NCI-H524 (cell line): Measurements from ENCODE around the gene PPP1R3C.

Experiments used
- DNase-seq, 2 experiments: peaks; one replicate each; lab custom pipeline; 2025; lab: John Stamatoyannopoulos, UW

Gene PPP1R3C

DNA sequence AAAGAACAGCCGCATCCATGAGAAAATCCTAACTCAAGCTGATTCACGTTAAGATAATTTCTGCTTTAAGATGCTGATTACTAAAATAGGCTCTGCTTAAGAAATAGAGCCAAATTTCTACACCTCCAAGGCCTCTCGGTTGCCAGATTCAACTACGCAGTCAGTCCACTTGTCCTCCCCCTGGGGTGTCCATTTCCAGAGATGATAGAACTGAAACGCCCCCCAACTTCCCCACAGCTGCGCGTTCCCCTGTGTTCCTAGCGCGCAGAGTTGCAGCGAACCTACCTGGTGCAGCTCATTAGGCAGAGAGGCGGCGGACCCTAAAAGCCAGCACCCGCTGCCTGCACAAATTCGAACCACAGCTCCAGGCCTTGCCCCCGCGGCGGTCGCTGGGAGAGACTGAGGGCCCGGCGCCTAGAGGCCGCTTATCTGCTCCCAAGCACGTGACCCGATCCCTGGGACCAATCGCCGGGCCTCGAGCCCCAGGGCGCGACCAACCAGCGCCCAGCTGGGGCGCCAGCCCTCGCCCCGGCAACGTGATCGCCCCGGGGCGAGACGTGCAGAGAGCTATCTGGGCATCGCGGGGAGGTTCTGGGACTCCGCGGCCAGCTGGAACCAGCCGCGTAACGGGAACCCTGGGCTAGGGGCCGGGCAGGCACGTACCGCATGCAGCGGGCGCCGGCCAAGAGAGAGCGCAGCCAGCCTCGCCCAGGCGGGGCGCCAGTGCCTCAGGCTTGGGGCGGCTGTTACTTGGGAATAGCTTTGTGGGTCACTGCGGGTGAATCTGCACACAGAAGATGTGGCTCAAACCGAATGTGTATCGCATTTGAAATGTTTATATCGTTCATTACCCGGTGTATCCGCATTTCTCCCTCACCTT is at the start of gene PPP1R3C:
TSS of gene PPP1R3C (minus strand) at position 401 of the 880 bp plus-strand sequence. CDS start at position 299, 102 bp downstream.
- DNase-seq = peak; percentile 39 to 86

DNA sequence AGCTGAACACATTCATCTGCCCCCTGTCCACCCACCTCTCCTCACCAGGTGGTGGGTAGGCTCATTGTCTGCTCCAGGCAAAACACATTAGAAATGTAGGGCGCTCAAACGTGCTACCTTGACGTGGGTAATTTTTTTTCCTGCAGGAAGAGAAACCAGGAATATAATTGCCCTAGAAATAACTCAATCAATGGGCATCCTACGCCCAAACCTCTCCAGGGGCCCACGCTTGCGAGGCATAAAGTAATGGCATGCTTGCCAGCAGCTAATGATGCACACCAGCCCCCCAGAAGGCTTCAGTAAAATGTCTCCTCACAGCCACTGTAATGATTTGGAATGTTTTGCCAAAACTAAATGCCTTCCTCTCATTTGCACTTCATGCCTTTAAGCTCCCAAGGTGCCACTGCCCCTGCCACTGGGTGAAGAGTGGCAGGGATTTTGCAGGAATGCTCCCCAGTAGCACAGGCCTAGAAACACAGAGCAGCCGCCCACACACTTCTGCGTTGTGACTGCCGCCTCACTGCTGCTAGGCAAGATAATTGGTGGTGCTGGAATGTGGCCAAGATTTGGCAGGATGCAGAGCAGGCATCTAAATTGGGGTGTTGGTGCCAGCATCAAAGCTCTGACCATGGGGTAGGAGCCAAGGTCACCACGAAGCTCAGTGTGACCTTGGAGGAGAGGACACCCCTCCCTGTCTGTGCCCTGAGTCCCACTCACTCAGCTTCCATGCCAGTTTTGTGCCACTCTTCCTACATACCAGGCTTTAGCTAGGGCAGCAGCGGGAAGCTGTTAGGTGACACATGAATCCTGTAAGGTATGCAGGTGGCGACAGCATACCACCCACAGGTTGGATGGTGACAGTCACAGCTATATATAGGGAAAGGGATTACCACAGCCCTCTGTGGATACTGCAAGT is 48.7 kb upstream of the PPP1R3C start:
- DNase-seq = no peak

DNA sequence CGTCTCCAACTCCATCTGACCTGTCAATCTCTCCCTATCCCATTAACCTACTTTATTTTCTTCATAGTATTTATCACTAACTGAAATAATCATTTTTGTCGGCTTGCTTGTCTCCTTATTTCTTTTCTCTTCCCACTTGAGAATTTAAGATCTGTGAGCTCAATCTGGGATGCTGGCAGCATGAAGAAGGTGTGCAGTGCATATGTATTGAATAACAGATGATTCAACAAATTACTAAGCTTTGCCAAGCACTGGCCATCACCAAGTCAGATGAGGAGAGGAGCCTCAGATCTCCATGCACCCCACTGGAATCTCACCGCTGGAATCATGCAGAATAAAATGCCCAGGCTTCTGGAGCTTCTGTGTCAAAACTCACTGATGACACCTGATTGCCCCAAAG is 47.6 kb upstream of the PPP1R3C start:
- DNase-seq = no peak

DNA sequence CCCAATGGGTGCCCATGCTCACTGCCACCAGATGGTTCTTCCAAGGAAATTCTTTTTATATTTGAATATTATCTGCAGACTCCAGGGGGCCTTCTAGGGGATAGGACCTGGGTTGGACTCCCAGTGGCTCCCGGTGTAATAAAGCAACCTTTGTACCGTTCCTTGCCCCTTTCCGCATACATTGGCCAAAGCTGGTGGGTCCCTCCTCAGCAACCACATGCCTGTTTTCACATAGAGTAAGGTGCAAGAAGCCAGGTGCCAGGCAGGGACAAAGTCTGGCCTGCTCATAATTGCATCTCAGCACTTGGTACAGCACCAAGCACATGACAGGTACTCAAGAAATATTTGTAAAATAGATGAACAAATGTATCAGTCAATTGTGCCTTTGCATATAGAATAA is 46.4 kb upstream of the PPP1R3C start:
- DNase-seq = no peak

DNA sequence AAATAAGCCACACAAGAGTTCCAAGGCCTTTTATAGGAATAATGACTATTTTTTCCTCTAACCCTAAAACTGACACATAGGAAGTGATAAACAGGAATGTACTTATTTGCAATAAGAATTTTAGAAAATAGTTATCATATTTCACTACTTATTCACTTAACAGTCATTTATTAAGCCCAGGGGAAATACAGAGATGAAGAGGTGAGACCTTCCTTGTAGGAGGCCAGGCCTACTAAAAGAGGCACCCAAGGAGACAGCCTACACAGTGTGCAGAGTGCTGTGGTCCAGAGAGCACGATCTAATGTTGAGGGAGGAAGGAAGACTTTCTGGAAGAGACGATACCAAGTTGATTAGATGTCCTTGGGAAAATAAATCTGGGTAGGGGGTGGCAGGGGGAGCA is 45.0 kb upstream of the PPP1R3C start:
- no peak for DNase-seq

DNA sequence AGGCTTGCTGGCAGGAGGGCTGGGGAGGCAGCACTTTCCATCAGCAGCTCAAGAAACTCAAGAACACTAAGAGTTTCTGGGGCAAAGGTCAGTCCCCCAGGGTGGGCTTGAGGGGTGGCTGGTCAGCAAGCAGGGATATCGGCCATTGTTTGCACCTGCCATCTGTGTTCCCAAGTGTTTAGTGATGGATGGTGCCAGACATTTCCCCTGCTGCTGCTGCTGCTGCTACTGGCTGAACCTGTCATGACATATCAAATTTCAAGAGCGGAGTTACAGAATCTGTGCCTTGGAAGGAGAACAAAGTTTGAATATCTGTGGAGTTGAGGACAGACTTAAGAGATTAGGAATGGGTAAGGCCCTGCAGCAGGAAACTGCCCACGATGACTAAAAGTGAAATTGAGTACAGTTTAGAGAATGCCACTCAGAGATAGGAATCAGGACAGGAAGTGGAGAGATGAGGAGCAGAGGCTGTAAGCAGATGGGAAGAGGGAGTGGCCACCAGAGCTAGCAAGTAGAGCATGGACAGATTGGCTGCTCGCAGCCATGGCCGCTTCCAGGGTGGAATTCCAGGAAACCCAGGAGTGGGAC is 39.2 kb upstream of the PPP1R3C start:
- peak; percentile 53 to 82 for DNase-seq

DNA sequence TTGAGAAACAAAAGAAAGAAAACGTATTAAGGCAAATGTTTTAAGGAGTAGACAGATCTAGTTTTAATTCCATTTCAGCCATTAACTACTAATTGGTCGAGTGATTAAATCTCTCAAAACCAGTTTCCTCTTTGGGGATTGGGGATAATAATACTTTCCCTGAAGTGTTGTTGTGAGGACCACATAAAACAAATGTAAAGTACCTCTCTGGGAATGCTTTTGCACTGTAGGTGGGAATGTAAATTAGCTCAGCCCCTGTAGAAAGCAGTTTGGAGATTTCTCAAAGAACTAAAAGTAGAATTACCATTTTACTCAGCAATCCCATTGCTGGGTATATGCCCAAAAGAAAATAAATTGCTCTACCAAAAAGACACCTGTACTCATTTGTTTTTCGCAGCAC is 36.0 kb upstream of the PPP1R3C start:
- no peak for DNase-seq

DNA sequence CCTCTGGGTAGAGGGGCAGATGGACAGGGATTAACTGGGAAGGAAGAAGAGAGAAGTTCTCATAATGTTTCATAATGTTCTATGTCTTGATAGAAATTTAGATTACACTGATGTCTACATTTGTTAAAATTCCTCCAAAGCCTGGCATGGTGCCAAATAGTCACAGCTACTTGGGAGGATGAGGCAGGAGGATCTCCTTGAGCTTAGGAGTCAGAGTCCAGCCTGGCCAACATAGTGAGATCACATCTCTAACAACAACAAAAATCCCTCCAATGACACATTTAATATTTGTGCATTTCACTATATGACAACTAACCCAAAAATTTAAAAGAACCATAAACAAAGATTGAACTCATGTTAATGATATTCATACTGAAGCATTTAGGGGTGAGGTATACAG is 33.0 kb upstream of the PPP1R3C start:
- no peak for DNase-seq

DNA sequence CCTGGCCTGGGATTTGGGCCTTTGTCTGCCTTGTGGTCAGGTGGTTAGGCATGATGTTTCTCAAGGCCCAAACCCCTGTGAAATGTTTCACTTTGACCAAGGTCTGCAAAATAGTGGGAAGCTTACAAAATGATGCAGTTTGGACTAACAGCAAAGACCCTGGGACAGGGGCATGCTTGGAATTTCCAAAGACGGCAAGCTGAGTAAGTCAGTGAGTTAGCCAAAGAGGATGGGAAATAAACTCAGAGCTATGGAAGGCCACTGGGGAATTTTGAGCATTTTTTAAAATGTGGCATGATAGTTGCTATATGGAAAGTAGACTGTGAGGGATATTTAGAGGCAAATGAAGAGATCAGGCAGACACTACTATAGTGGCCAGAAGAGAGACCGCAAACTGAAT is 31.6 kb upstream of the PPP1R3C start:
- no peak for DNase-seq

DNA sequence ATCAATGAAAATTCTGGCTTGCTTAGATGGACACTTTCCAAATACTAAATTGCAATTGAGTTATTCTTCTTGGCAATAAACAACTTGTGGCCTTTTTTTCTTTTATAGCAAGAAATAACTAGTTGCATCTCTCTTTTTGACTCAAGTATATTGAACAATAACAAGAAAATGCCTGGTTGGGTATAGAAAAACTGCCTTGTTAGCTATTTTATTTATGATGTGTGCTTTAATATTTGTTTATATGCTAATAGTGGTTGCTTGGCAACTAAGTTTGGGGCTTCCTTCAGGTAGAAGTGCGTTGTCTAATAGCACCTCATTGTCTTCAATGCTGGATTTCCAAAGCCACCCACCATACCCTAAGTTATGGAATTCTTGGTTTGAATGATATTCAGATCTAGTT is 30.1 kb upstream of the PPP1R3C start:
- no peak for DNase-seq

DNA sequence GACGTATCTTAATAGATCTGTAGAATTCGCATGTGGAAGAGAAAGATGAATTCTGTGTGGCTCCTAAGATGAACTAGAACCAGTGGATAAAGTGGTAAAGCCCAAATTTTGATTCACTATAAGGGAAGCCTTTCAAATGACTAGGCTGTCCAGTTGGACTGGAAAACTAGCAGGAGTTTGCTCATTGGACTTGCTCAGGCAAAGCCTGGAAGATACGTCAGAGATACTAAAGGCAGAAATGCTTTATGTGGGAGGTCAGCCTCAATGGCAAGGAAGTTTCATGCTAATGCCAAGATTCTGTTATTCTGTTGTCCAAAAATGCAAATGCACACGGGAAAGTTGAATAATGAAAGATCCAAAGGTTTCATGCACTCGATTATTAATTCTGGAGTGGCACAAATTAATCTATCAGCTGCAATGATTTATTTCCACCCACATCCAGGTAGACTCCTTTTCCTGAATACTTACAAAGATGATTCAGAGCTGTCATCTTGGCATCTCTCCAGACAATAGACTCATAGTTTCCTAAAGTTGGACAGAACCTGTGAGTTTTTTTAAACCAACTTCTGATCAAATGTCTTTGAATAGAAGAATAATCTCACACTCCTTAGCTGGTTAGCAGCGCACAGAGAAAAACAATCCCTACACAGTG is 20.5 kb upstream of the PPP1R3C start:
- no peak for DNase-seq

DNA sequence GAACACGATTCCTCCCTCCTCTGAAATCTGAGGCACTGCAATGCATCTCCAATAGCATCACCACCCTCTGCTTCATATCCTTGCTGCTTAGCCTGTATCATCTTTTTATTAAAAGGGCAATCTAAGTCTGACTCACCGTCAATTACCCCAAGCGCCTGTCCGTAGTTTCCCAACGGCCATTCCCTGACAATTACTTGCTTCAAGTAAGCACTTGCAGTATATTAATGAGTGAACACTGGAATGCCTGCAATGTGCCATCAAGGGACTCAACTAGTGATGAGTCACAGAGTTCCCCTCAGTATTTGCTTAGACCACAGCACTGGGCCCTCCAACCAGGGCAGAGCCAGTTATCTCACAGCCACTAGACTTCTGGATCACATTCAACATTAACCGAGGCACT is 19.5 kb upstream of the PPP1R3C start:
- no peak for DNase-seq

DNA sequence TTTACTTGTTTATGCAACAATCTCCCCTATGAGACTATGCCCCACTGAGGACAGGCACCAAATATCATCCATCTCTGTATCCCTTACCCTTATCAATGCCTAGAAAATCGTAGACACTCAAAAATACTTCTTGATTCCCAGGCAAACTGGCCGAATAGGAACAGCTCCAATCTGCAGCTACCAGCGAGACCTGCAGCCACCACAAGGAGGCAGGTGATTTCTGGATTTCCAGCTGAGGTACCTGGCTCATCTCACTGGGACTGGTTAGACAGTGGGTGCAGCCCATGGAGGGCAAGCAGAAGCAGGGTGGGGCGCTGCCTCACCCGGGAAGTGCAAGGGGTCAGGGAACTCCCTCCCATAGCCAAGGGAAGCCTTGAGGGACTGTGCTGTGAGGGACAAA is 10.8 kb upstream of the PPP1R3C start:
- peak in 1 of 2 experiments; percentile 0 for DNase-seq

DNA sequence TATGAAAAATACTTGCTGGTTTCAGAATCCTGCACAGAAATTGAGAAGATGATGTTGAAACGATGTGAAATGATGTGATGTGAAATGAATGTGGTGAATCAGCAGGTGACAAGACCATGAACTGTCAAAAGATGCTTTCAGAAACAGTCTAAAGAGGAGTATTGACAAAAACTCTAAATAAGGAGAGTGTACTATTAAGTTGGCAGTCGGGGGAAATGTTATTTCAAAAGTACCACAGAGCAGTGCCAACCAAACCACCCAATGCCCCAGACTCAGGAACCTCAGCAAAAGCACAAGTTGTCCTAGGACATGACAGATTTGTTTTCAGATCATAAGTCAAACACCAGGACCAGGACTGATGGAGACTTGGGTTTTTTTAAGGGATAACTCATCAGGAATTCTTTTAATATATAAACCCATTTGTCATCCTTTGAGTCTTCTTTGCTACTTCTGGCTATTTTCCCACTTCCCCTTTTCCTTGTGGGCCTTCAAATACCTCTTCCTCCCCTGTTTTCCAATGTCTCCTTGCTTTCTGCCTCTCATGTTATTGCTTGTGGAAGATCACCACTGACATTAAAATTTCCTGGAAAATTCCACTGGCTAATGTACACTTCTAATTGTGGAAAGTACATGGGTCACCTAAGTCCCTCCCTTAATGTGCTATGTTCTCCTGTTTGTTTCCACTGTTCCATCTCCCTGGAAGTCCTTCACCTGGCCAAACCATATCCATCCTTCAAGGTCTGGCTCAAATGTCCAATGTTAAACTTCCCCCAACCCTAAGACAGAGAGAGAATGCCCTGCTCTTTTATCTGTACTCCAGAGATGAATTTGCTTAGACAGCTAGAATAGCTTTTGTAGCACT is 10.2 kb upstream of the PPP1R3C start:
- no peak for DNase-seq

DNA sequence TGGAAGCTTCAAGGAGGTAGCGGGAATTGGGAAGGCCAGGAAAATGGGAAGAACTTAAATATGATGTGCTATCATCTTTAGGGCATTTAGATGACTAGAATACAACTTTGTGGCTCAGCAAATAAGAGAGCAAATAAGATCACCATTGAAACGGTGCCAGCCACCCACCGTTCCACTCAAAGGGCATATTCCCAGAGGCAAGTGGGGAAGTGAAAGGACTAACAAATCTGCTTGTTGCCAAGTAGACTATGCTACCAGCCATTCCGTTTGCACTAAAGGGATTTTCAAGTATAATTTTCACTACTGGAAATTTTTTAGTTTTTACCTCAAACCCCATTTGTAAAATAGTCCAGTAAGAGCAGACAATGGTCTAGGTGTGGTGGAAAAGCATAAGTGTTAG is 4.0 kb upstream of the PPP1R3C start:
- no peak for DNase-seq

DNA sequence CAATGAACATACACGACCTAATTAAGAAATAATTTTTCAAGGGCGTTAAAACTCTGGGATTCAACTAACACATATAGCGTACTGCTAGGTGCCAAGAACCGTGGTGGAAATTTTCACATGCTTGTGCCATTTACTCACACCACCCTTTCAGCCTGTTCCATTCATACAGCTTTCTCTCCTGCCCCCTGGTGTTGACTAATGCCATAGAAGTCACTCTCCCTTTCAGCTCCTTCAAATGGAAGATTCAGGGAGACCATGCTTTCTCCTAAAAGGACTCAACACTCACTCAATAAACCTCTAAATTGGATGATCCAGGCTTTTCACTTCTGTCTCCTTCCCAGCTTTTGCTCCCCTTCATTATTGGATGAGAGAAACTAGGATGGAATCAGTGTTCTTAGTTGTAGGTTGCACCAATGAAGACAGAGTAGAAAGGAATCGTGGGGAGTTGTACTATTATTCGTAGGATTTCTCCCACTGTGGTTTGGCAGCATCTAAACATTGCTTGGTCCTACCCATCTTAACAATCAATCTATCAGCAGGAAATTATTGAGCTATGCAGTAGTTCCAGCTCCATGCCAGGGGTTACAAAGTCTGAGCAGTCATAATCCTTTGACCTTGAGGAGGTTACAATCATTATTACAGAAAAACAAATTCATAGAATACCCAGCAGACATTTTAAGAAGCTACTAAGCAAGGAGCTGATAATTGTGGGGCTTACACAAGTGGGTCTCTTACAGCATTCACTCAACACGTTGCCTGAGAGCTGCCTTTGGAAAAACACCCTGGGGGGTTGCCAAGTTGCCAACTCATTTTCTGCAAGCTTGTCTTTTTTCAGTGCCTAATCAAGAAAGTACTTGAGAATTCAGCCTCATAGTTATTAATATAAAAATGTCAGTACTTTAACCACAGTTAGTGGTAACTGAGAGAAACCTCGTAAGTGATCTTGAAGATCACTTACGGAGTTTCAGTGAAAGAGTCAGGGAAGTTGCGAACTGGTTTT is 2.8 kb upstream of the PPP1R3C start:
- DNase-seq = peak in 1 of 2 experiments; percentile 43

DNA sequence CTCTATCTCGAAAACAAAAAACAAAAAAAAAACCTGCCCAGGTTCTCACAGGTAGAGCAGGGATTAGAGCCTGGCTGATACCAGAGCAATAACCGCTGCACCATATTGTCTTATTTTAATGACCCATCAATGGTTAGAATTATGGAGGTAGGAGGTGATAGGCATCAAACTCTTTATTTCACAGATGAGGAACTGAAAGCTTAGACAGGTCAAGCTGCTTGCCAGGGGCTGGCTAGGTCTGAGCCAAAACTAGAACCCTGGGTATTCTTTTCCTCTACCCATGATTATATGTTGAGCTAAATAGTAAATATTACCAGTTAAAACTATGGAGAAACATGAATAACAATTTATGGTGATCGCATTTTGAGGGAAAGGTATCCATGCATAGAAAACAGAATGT is 2.0 kb upstream of the PPP1R3C start:
- DNase-seq = no peak

DNA sequence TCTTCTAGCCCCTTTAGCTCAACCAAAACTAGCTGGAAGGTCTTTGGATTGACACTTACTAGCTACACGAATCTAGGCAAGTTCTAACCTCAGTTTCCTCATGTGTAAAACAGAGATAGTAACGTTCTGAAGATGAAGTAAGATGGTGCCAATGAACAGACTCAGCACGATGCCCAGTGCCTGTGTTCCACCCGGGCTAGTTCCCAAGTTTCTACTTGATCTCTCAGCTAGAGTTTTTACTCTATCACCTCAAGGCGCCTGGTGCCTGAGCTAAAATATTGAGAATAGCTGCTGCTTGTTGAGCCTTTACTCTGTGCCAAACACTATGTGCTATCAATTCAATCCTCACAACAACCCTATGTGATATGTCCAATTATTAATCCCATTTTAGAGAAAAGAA is 1.4 kb upstream of the PPP1R3C start:
- no peak for DNase-seq

DNA sequence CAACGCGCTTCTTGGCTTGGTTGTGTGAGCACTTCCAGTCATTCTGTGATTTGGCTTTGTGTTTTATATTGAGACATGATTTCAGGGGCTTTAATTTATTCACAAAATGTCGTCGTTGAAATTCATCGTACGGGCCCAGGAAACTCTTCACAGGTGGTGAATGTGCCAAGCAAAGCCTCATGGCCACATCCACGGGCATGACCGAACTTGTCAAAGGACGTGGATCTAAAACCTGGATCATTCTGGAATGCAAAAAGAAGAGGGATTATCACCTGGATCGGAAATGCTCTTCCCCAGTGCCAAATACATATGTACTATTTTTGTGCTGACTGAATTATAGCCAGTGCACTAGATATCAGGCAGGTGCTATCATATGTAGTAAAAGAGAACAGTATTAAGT is 2.2 kb downstream of the PPP1R3C start:
- DNase-seq = no peak
